K562 (cell line): ENCODE data around the gene FAM83E. TPM values are rescaled to one million over a fixed set of nuclear protein-coding genes. Genes with fewer than 3 reads are reported as not detected.

Source experiments
- CBX5 ChIP-seq: IDR thresholded peaks from 2 replicates; pipeline ENCODE4 v1.6.1; 2014; ENCODE audit warnings: low read depth, borderline replicate concordance
- CTCF ChIP-seq, 3 experiments: IDR thresholded peaks in 2 of 3; conservative IDR thresholded peaks in 1 of 3; 2 replicates each; pipeline ENCODE4 v1.5.1; 2011 to 2012; ENCODE audit warnings: low read length in 3 of 3, mild to moderate bottlenecking in 3 of 3, control low read depth in 2 of 3, improper control_type of control experiment in 1 of 3, inconsistent platforms in 1 of 3, low read depth in 1 of 3, mixed read lengths in 1 of 3, moderate library complexity in 1 of 3; ENCODE audit not compliant: insufficient read depth in 2 of 3
- DPF2 ChIP-seq: fragments of 450-650 bp; IDR thresholded peaks from 2 replicates; pipeline ENCODE4 v1.6.1; 2016
- EHMT2 ChIP-seq: fragments of 450-650 bp; IDR thresholded peaks from 2 replicates; pipeline ENCODE4 v1.6.1; 2018; ENCODE audit warnings: antibody characterized with exemption
- ETS1 ChIP-seq: conservative IDR thresholded peaks from 2 replicates; pipeline ENCODE4 v1.6.1; 2011; ENCODE audit warnings: low read depth, mild to moderate bottlenecking, low read length; ENCODE audit not compliant: control insufficient read depth
- FOXK2 ChIP-seq, 2 experiments: fragments of 450-650 bp; IDR thresholded peaks in 1 of 2; conservative IDR thresholded peaks in 1 of 2; 2 replicates each; pipeline ENCODE4 v1.6.1; 2016; ENCODE audit warnings: low read depth in 2 of 2, mild to moderate bottlenecking in 1 of 2
- HLTF ChIP-seq: fragments of 450-650 bp; IDR thresholded peaks from 2 replicates; pipeline ENCODE4 v1.6.1; 2016
- NCOA1 ChIP-seq: fragments of 450-650 bp; IDR thresholded peaks from 2 replicates; pipeline ENCODE4 v1.6.1; 2016; ENCODE audit warnings: low read depth
- PURB ChIP-seq: sonication (generic); formaldehyde crosslinking; IDR thresholded peaks from 2 replicates; pipeline ENCODE4 v1.9.0; 2021; ENCODE audit warnings: low read depth, mild to moderate bottlenecking, missing genetic modification reagents
- SP1 ChIP-seq: sonication (generic); formaldehyde crosslinking; IDR thresholded peaks from 2 replicates; pipeline ENCODE4 v1.8.1; 2022; ENCODE audit warnings: mild to moderate bottlenecking, missing genetic modification reagents
- SUPT5H ChIP-seq: fragments of 450-650 bp; IDR thresholded peaks from 2 replicates; pipeline ENCODE4 v1.6.1; 2016
- TARDBP ChIP-seq: fragments of 450-650 bp; IDR thresholded peaks from 2 replicates; pipeline ENCODE4 v1.6.1; 2016
- ZEB2 ChIP-seq: fragments of 450-650 bp; IDR thresholded peaks from 2 replicates; pipeline ENCODE4 v1.6.1; 2016
- polyA plus RNA-seq, 8 experiments: library from polyadenylated mRNA; depleted of rRNA in 4 of 8; stranded (reverse) in 5 of 8; unstranded in 3 of 8; fragments of >200 nt; fragmentation: Nextera tagmentation in 2 of 8; fragmentation: Illumina TruSeq in 1 of 8; extraction: Ambion mirVana in 2 of 8; extraction: Trizol in 1 of 8; gene quantifications; 2 replicates each; pipeline versions ENCODE4 v1.2.1 to v1.2.3, GENCODE V29; 2011 to 2014; ENCODE audit warnings: inconsistent platforms in 1 of 8, missing spikeins in 1 of 8
- total RNA-seq, 7 experiments: library from RNA; depleted of rRNA in 6 of 7; stranded (reverse); fragments of >200 nt in 6 of 7; fragmentation: Illumina TruSeq in 2 of 7; extraction: Trizol in 2 of 7; gene quantifications; 2 replicates each; pipeline versions ENCODE4 v1.2.1 to v1.2.3, GENCODE V29; 2011 to 2021; ENCODE audit warnings: low replicate concordance in 1 of 7
- TF ChIP-seq, protein P1 (sequence below), 2 experiments: fragments of 450-650 bp in 1 of 2; sonication (generic) in 1 of 2; formaldehyde crosslinking in 1 of 2; IDR thresholded peaks; 2 replicates each; pipeline versions ENCODE4 v1.7.1 to v1.9.0; 2016 to 2022; ENCODE audit warnings: inconsistent platforms in 1 of 2, mild to moderate bottlenecking in 1 of 2, missing genetic modification reagents in 1 of 2

FAM83E gene
- total and polyA plus RNA-seq, 9 of the 15 experiments (the other 6 are each of a cell fraction or from before 2014, with no cell fraction given): 0.15 to 0.87 (median 0.29) TPM; not detected in 4

DNA sequence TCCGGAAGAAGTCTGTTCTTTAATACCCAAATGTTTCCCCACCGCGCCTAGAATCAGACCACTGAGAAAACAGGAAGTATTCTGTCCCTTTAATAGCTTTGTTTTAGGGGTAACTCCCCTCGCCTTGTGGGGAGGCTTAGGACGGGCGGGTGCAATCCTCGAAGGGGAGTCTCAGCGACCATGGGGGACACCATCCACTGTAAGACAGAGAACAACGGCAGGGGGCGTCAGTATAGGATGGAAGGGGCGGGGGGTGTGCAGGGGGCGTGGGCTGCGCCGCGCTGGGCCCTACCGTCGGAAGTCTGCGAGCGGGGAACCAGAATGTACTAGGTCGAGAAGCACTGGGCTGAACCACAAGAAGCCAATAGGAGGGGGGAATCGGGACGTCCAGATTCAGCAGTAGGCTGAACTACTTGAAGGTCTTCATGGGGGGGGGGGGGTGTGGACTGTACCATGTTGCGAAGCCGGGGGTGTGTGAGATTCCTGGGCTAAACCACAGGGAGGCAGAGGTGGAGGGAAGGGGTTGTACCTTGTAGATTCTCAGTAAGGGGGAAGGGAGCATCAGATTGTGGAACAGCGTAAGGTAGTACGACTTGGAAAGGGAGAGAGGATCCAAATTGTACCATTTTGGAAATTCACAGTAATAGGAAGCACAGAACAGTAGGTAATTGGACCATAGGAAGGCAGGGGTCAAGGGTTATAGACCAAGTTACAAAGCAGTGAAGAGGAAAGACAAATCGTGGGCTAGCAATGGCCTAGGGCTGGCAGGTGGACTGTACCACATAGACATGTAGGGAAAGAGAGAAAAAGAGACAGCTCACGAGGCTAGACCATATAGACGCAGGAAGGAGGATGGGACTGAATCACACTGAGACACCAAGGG is 23.3 kb upstream of the FAM83E start (continued):
- TF ChIP-seq CTCF (IDR thresholded peaks at IDR 0.05 in 2 of 3, conservative IDR thresholded peaks at IDR 0.05 in 1 of 3; ENCODE audit: insufficient read depth in 2 of 3, low read depth in 1 of 3, low read length in 3 of 3) (peak; percentile 1 to 9 (median 7); a peak in 2 of 6 replicates), SP1 (CRISPR knock-in tag) (peak; percentile 60), PURB (CRISPR knock-in tag) (no peak), DPF2 (peak; percentile 76), HLTF (peak; percentile 96), CBX5 (no peak), TARDBP (no peak), ETS1 (no peak), SUPT5H (0 out of 2 replicates have a peak, but pooled peaks have one; percentile 38), ZEB2 (peak; percentile 27; the same call in 1 of the 2 replicates), EHMT2 (peak; percentile 55; the same call in 1 of the 2 replicates), NCOA1 (no peak), FOXK2 (conservative IDR thresholded peaks at IDR 0.05 in 1 of 2, IDR thresholded peaks at IDR 0.05 in 1 of 2; ENCODE audit: low read depth in 2 of 2) (peak; percentile 14 to 99)
- TF ChIP-seq, protein P1, sequence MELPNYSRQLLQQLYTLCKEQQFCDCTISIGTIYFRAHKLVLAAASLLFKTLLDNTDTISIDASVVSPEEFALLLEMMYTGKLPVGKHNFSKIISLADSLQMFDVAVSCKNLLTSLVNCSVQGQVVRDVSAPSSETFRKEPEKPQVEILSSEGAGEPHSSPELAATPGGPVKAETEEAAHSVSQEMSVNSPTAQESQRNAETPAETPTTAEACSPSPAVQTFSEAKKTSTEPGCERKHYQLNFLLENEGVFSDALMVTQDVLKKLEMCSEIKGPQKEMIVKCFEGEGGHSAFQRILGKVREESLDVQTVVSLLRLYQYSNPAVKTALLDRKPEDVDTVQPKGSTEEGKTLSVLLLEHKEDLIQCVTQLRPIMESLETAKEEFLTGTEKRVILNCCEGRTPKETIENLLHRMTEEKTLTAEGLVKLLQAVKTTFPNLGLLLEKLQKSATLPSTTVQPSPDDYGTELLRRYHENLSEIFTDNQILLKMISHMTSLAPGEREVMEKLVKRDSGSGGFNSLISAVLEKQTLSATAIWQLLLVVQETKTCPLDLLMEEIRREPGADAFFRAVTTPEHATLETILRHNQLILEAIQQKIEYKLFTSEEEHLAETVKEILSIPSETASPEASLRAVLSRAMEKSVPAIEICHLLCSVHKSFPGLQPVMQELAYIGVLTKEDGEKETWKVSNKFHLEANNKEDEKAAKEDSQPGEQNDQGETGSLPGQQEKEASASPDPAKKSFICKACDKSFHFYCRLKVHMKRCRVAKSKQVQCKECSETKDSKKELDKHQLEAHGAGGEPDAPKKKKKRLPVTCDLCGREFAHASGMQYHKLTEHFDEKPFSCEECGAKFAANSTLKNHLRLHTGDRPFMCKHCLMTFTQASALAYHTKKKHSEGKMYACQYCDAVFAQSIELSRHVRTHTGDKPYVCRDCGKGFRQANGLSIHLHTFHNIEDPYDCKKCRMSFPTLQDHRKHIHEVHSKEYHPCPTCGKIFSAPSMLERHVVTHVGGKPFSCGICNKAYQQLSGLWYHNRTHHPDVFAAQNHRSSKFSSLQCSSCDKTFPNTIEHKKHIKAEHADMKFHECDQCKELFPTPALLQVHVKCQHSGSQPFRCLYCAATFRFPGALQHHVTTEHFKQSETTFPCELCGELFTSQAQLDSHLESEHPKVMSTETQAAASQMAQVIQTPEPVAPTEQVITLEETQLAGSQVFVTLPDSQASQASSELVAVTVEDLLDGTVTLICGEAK (IDR thresholded peaks at IDR 0.05): peak; percentile 67
- TF ChIP-seq, protein P1 (CRISPR knock-in tag; IDR thresholded peaks at IDR 0.05): no peak
